Measurements from ENCODE around the gene NXPE4. TPM values are rescaled to one million over a fixed set of nuclear protein-coding genes. Genes with fewer than 3 reads are reported as not detected.
"Not testable (repeated sequence)": the region's sequence is repeated elsewhere in the genome, so short reads cannot be mapped to it uniquely, and the experiment has no call there.

NXPE4 gene
- total RNA-seq, 2 experiments from 2014 or later = not detected

GRCh38 chr11:114616516-114616915, 20.9 kb upstream of the NXPE4 start:
- H3K27ac Mint-ChIP-seq = no peak overlapping the region
- no peak overlapping the region for H3K4me3 Mint-ChIP-seq
- POLR2A ChIA-PET = no interaction called here
- peaks cover 45% of the 10 kb centered on the region for H3K9me3 Mint-ChIP-seq
- no peaks in the 10 kb centered on the region for H3K4me1 Mint-ChIP-seq
- no peak for DNase-seq
- H3K27me3 Mint-ChIP-seq = no peaks in the 10 kb centered on the region
- no peaks in the 10 kb centered on the region for H3K36me3 Mint-ChIP-seq (ENCODE audit: low read depth)
- CTCF ChIA-PET = no interaction called here

- Mint-ChIP-seq H3K9me3 (peaks cover 40% of the 10 kb centered on the region), H3K27ac (no peak overlapping the region), H3K4me3 (no peak overlapping the region), H3K36me3 (ENCODE audit: low read depth) (no peaks in the 10 kb centered on the region), H3K27me3 (no peaks in the 10 kb centered on the region), H3K4me1 (no peaks in the 10 kb centered on the region)
- POLR2A ChIA-PET = no interaction called here
- CTCF ChIA-PET = no interaction called here
- DNase-seq = no peak
Measured at GRCh38 chr11:114615448-114616361, 20.1 kb upstream of the NXPE4 start.

- H3K9me3 Mint-ChIP-seq = peaks cover 42% of the 10 kb centered on the region
- H3K27ac Mint-ChIP-seq = no peak overlapping the region
- H3K4me1 Mint-ChIP-seq = no peaks in the 10 kb centered on the region
- H3K36me3 Mint-ChIP-seq (ENCODE audit: low read depth) = no peaks in the 10 kb centered on the region
- no peak for DNase-seq
- H3K4me3 Mint-ChIP-seq = no peak overlapping the region
- POLR2A ChIA-PET = no interaction called here
- CTCF ChIA-PET = no interaction called here
- no peaks in the 10 kb centered on the region for H3K27me3 Mint-ChIP-seq
Measured at GRCh38 chr11:114614127-114614720, 18.6 kb upstream of the NXPE4 start.

DNA sequence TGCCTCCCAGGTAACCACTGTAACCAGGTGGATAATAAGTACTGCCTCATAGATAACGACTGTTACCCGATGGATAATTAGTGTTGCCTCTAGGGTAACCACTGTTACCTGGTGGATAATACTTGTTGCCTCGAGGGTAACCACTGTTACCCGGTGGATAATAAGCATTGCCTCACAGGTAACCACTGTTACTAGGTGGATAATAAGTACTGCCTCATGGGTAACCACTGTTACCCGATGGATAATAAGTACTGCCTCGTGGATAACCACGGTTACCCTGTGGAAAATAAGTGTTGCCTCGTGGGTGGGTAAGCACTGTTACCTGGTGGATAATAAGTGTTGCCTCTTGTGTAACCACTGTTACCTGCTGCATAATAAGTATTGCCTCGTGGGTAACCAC, 17.5 kb upstream of the NXPE4 start:
- POLR2A ChIA-PET; DNase-seq; H3K4me1 Mint-ChIP-seq; H3K27me3 Mint-ChIP-seq; H3K27ac Mint-ChIP-seq; CTCF ChIA-PET; H3K4me3 Mint-ChIP-seq; H3K36me3 Mint-ChIP-seq (ENCODE audit: low read depth): not testable (repeated sequence)
- peaks cover 34% of the 10 kb centered on the region for H3K9me3 Mint-ChIP-seq

- no peaks in the 10 kb centered on the region for H3K36me3 Mint-ChIP-seq (ENCODE audit: low read depth)
- ChIA-PET CTCF (no interaction called here), POLR2A (no interaction called here)
- H3K4me3 Mint-ChIP-seq = no peak overlapping the region
- H3K27ac Mint-ChIP-seq = no peak overlapping the region
- no peaks in the 10 kb centered on the region for H3K4me1 Mint-ChIP-seq
- H3K9me3 Mint-ChIP-seq = peaks cover 33% of the 10 kb centered on the region
- no peaks in the 10 kb centered on the region for H3K27me3 Mint-ChIP-seq
- DNase-seq = no peak
Measured at GRCh38 chr11:114612686-114613085, 17.1 kb upstream of the NXPE4 start.

DNA sequence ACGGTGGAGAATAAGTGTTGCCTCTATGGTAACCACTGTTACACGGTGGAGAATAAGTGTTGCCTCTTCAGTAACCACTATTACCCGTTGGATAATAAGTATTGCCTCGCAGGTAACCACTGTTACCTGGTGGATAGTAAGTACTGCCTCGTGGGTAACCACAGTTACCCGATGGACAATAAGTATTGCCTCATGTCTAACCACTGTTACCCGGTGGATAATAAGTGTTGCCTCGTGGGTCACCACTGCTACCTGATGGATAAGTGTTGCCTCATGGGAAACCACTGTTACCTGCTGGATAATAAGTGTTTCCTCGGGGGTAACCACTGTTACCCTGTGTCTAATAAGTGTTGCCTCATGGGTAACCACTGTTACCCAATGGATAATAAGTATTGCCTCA, 16.6 kb upstream of the NXPE4 start:
- peaks cover 33% of the 10 kb centered on the region for H3K9me3 Mint-ChIP-seq
- H3K4me1 Mint-ChIP-seq; H3K27ac Mint-ChIP-seq; CTCF ChIA-PET; H3K4me3 Mint-ChIP-seq; DNase-seq; H3K36me3 Mint-ChIP-seq (ENCODE audit: low read depth); H3K27me3 Mint-ChIP-seq; POLR2A ChIA-PET: not testable (repeated sequence)

- Mint-ChIP-seq H3K4me3 (no peak overlapping the region), H3K4me1 (no peaks in the 10 kb centered on the region), H3K9me3 (peaks cover 32% of the 10 kb centered on the region), H3K36me3 (ENCODE audit: low read depth) (no peaks in the 10 kb centered on the region), H3K27me3 (no peaks in the 10 kb centered on the region), H3K27ac (no peak overlapping the region)
- ChIA-PET POLR2A (no interaction called here), CTCF (no interaction called here)
- DNase-seq = no peak
Measured at GRCh38 chr11:114610984-114611944, 15.7 kb upstream of the NXPE4 start.

DNA sequence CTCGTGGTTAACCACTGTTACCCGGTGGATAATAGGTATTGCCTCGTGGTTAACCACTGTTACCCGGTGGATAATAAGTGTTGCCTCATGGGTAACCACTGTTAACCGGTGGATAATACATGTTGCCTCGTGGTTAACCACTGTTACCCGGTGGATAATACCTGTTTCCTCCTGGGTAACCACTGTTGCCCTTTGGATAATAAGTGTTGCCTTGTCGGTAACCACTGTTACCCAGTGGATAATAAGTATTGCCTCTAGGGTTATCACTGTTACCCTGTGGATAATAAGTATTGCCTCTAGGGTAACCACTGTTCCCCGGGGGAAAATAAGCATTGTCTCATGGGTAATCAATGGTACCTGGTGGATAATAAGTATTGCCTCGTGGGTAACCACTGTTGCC, 15.0 kb upstream of the NXPE4 start:
- no peak for DNase-seq
- no peaks in the 10 kb centered on the region for H3K27me3 Mint-ChIP-seq
- H3K4me3 Mint-ChIP-seq = no peak overlapping the region
- ChIA-PET POLR2A (no interaction called here), CTCF (no interaction called here)
- H3K4me1 Mint-ChIP-seq = no peaks in the 10 kb centered on the region
- H3K36me3 Mint-ChIP-seq (ENCODE audit: low read depth) = no peaks in the 10 kb centered on the region
- H3K27ac Mint-ChIP-seq = no peak overlapping the region
- H3K9me3 Mint-ChIP-seq = peaks cover 30% of the 10 kb centered on the region

DNA sequence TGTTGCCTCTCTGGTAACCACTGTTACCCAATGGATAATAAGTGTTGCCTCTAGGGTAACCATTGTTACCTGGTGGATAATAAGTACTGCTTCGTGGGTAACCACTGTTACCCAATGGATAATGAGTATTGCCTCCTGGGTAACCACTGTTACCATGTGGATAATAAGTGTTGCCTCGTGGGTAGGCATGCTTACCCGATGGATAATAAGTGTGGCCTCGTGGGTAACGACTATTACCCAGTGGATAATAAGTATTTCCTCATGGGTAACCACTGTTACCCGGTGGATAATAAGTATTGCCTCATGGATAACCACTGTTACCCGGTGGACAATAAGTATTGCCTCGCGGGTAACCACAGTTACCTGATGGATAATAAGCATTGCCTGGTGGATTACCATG, 13.8 kb upstream of the NXPE4 start:
- Mint-ChIP-seq H3K27ac (no peak overlapping the region), H3K4me3 (no peak overlapping the region), H3K4me1 (no peaks in the 10 kb centered on the region), H3K27me3 (no peaks in the 10 kb centered on the region), H3K36me3 (ENCODE audit: low read depth) (no peaks in the 10 kb centered on the region), H3K9me3 (peaks cover 25% of the 10 kb centered on the region)
- ChIA-PET POLR2A (no interaction called here), CTCF (no interaction called here)
- DNase-seq = no peak

GRCh38 chr11:114608605-114609004, 13.0 kb upstream of the NXPE4 start:
- DNase-seq; H3K36me3 Mint-ChIP-seq (ENCODE audit: low read depth); H3K4me1 Mint-ChIP-seq; CTCF ChIA-PET; H3K27ac Mint-ChIP-seq; H3K4me3 Mint-ChIP-seq; H3K27me3 Mint-ChIP-seq; POLR2A ChIA-PET: not testable (repeated sequence)
- H3K9me3 Mint-ChIP-seq = peaks cover 18% of the 10 kb centered on the region

- Mint-ChIP-seq H3K4me3 (no peak overlapping the region), H3K27ac (no peak overlapping the region), H3K9me3 (peaks cover 15% of the 10 kb centered on the region), H3K36me3 (ENCODE audit: low read depth) (no peaks in the 10 kb centered on the region), H3K4me1 (no peaks in the 10 kb centered on the region), H3K27me3 (no peaks in the 10 kb centered on the region)
- ChIA-PET CTCF (no interaction called here), POLR2A (no interaction called here)
- no peak for DNase-seq
Measured at GRCh38 chr11:114607753-114608459, 12.3 kb upstream of the NXPE4 start.

DNA sequence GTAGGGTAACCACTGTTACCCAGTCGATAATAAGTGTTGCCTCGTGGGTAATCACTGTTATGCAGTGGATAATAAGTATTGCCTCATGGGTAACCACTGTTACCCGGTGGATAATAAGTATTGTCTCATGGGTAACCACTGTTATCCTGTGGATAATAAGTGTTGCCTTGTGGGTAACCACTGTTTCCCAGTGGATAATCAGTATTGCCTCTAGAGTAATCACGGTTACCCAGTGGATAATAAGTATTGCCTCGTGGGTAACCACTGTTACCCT, 11.2 kb upstream of the NXPE4 start:
- H3K27me3 Mint-ChIP-seq; POLR2A ChIA-PET; H3K4me1 Mint-ChIP-seq; H3K4me3 Mint-ChIP-seq; H3K36me3 Mint-ChIP-seq (ENCODE audit: low read depth); DNase-seq; H3K27ac Mint-ChIP-seq; CTCF ChIA-PET: not testable (repeated sequence)
- peaks cover 11% of the 10 kb centered on the region for H3K9me3 Mint-ChIP-seq
